ENCODE data around the gene UGT1A3.

DNA sequence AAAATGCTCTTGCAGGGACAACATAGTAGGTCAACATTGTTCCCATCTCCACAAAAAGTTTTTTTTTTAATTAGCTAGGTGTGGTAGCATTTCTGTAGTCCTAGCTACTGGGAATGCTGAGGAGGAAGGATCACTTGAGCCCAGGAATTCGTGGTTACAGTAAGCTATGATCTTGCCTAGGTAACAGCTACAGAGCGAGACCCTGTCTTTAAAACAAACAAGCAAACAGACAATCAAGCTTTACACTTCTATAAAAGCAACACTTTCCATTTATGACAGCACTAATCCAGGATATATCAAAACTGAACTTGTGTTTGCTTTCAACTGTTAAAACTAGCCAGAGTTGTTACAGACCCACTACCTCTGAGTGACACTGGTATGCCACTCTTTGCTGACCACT, 12.0 kb downstream of the UGT1A3 start:
- TF ChIP-seq TAF1 (IDR thresholded peaks at IDR 0.05; ENCODE audit: borderline replicate concordance, insufficient read depth, low read length) (no peak), POLR2AphosphoS5 (IDR thresholded peaks at IDR 0.05; ENCODE audit: low read depth, low read length) (no peak)
- TF ChIP-seq, protein P1, sequence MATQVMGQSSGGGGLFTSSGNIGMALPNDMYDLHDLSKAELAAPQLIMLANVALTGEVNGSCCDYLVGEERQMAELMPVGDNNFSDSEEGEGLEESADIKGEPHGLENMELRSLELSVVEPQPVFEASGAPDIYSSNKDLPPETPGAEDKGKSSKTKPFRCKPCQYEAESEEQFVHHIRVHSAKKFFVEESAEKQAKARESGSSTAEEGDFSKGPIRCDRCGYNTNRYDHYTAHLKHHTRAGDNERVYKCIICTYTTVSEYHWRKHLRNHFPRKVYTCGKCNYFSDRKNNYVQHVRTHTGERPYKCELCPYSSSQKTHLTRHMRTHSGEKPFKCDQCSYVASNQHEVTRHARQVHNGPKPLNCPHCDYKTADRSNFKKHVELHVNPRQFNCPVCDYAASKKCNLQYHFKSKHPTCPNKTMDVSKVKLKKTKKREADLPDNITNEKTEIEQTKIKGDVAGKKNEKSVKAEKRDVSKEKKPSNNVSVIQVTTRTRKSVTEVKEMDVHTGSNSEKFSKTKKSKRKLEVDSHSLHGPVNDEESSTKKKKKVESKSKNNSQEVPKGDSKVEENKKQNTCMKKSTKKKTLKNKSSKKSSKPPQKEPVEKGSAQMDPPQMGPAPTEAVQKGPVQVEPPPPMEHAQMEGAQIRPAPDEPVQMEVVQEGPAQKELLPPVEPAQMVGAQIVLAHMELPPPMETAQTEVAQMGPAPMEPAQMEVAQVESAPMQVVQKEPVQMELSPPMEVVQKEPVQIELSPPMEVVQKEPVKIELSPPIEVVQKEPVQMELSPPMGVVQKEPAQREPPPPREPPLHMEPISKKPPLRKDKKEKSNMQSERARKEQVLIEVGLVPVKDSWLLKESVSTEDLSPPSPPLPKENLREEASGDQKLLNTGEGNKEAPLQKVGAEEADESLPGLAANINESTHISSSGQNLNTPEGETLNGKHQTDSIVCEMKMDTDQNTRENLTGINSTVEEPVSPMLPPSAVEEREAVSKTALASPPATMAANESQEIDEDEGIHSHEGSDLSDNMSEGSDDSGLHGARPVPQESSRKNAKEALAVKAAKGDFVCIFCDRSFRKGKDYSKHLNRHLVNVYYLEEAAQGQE (IDR thresholded peaks at IDR 0.05; ENCODE audit: insufficient read depth in 1 of 2, low read depth in 2 of 2, low read length in 2 of 2) = no peak
